Sigmoid colon (tissue), 4 donors: ENCODE measurements around the gene SMARCC1.

Experiments used
- EP300 ChIP-seq, 4 donors: sonication (generic); formaldehyde crosslinking; IDR thresholded peaks; one replicate each; pipeline ENCODE4 v1.6.1; 2017; ENCODE audit warnings: antibody characterized with exemption in 4 of 4
- TF ChIP-seq, protein P1 (sequence below), 4 experiments: fragments of 450-650 bp in 3 of 4; fragments of 200-600 bp in 1 of 4; IDR thresholded peaks; one replicate each; pipeline ENCODE4 v1.5.1; 2016 to 2019; ENCODE audit warnings: antibody characterized with exemption in 4 of 4, mild to moderate bottlenecking in 3 of 4, moderate library complexity in 2 of 4

DNA sequence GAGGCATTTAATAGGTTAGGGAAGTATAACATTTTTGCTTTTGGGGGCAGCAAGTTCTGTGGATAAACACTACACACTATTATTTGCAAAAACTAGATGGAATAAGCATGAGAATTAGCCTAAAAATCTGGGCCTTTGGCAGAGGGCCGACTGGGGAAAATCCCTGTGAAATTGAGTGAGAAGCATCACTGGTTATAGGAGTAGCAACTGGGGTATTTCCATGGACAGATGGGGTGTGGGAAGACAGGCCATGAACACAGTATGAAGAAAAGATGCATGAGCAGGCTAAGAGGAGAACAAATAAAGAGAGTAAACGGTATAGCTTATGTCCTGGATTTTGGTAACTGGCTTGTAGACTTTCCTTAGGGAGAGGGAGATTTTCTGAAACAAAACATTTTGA is 170.1 kb downstream of the SMARCC1 start:
- TF ChIP-seq EP300 (IDR thresholded peaks at IDR 0.05) = no peak
- TF ChIP-seq, protein P1, sequence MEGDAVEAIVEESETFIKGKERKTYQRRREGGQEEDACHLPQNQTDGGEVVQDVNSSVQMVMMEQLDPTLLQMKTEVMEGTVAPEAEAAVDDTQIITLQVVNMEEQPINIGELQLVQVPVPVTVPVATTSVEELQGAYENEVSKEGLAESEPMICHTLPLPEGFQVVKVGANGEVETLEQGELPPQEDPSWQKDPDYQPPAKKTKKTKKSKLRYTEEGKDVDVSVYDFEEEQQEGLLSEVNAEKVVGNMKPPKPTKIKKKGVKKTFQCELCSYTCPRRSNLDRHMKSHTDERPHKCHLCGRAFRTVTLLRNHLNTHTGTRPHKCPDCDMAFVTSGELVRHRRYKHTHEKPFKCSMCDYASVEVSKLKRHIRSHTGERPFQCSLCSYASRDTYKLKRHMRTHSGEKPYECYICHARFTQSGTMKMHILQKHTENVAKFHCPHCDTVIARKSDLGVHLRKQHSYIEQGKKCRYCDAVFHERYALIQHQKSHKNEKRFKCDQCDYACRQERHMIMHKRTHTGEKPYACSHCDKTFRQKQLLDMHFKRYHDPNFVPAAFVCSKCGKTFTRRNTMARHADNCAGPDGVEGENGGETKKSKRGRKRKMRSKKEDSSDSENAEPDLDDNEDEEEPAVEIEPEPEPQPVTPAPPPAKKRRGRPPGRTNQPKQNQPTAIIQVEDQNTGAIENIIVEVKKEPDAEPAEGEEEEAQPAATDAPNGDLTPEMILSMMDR (IDR thresholded peaks at IDR 0.05) = no peak
